ENCODE measurements around the gene CHST3.

DNA sequence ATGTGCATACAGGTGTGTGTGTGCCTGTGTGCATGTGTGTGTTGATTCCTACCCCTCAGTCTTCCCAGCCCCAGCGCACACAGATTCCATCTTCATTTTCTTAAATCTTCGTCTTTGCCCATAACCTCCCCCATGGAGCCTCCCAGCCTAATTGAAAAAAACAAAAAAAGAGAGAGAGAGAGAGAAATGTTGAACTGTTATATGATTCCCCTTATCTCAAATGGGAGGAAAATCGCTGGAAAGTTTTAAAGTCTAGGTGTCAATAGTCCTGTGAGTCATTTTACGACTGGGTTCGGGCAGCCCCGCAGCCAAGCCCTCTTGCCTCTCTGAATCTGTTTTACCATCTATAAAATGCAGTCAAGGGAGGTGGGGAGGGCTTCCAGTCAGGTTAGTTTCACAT lies 63.3 kb downstream of the CHST3 start:
- TF ChIP-seq CTCF (IDR thresholded peaks at IDR 0.05) (no peak), POLR2A (IDR thresholded peaks at IDR 0.05) (no peak)
